SK-N-SH (cell line): ENCODE data around the gene MAMDC4. TPM values are rescaled to one million over a fixed set of nuclear protein-coding genes. Genes with fewer than 3 reads are reported as not detected.

Experiments
- CTCF ChIA-PET: fragments of 300-600, 350-600 bp; formaldehyde crosslinking; extraction: SDS; loops from one replicate; lab custom pipeline; 2021; lab: Yijun Ruan, JAX
- POLR2A ChIA-PET: fragments of 350-600 bp; sonication (Branson Sonifier 250); formaldehyde crosslinking; extraction: SDS; loops from one replicate; lab custom pipeline; 2020; ENCODE audit warnings: antibody characterized with exemption, inconsistent platforms; lab: Yijun Ruan, JAX
- DNase-seq: peaks from one replicate; pipeline ENCODE4 v3.0.0; 2012
- H2AFZ ChIP-seq: fragments of 200-600 bp; sonication (generic); 2 replicates; pipeline ENCODE4 v1.8.1; 2016; ENCODE audit warnings: antibody characterized with exemption, mild to moderate bottlenecking, low read depth
- H3F3A ChIP-seq: fragments of 200-600 bp; sonication (generic); replicated peaks from 2 replicates; pipeline ENCODE3; 2016; ENCODE audit warnings: antibody characterized with exemption, mild to moderate bottlenecking; ENCODE audit not compliant: insufficient read depth
- H3K27ac ChIP-seq, 2 experiments: fragments of 200-500 bp in 1 of 2; fragments of 200-600 bp in 1 of 2; sonication (Bioruptor generic) in 1 of 2; sonication (generic), shearing (Covaris generic) in 1 of 2; 2 replicates each; pipeline versions ENCODE4 v1.5.1 to v1.6.1; 2014 to 2016; ENCODE audit warnings: low read depth in 2 of 2, inconsistent platforms in 1 of 2, low read length in 1 of 2, mild to moderate bottlenecking in 1 of 2, mixed read lengths in 1 of 2
- H3K27me3 ChIP-seq: fragments of 200-600 bp; sonication (generic), shearing (Covaris generic); 2 replicates; pipeline ENCODE4 v1.6.1; 2016; ENCODE audit warnings: mixed run types; ENCODE audit not compliant: insufficient read depth
- H3K36me3 ChIP-seq, 2 experiments: fragments of 200-500 bp in 1 of 2; fragments of 200-600 bp in 1 of 2; sonication (Bioruptor generic) in 1 of 2; sonication (generic) in 1 of 2; replicated peaks in 1 of 2; 2 replicates each; pipeline versions ENCODE3 to v1.5.1; 2014 to 2016; ENCODE audit warnings: low read length in 1 of 2, mild to moderate bottlenecking in 1 of 2; ENCODE audit not compliant: insufficient read depth in 2 of 2, control insufficient read depth in 1 of 2
- H3K4me1 ChIP-seq, 2 experiments: fragments of 200-500 bp in 1 of 2; fragments of 200-600 bp in 1 of 2; sonication (Bioruptor generic) in 1 of 2; sonication (generic), shearing (Covaris generic) in 1 of 2; 2 replicates each; pipeline versions ENCODE4 v1.5.1 to v1.6.1; 2014 to 2016; ENCODE audit warnings: low read depth in 1 of 2, low read length in 1 of 2, mixed run types in 1 of 2; ENCODE audit not compliant: insufficient read depth in 2 of 2, control insufficient read depth in 1 of 2
- H3K4me2 ChIP-seq: fragments of 200-600 bp; sonication (generic), shearing (Covaris generic); 2 replicates; pipeline ENCODE4 v1.6.1; 2017; ENCODE audit warnings: mixed run types
- H3K4me3 ChIP-seq, 2 experiments: fragments of 200-500 bp in 1 of 2; fragments of 200-600 bp in 1 of 2; sonication (Bioruptor generic) in 1 of 2; sonication (generic), shearing (Covaris generic) in 1 of 2; 2 replicates each; pipeline versions ENCODE4 v1.5.1 to v1.8.1; 2014 to 2016; ENCODE audit warnings: low read depth in 2 of 2, inconsistent platforms in 1 of 2, low read length in 1 of 2, mild to moderate bottlenecking in 1 of 2, mixed read lengths in 1 of 2, moderate library complexity in 1 of 2
- H3K79me2 ChIP-seq: fragments of 200-600 bp; sonication (generic); 2 replicates; pipeline ENCODE4 v1.8.1; 2017; ENCODE audit warnings: mild to moderate bottlenecking; ENCODE audit not compliant: insufficient read depth
- H3K9ac ChIP-seq: fragments of 200-600 bp; sonication (generic); 2 replicates; pipeline ENCODE4 v1.6.1; 2017; ENCODE audit warnings: mixed run types
- H3K9me2 ChIP-seq: fragments of 200-600 bp; sonication (generic); 2 replicates; pipeline ENCODE4 v1.6.1; 2017; ENCODE audit warnings: mixed run types
- H3K9me3 ChIP-seq: fragments of 200-600 bp; sonication (generic); 2 replicates; pipeline ENCODE4 v1.6.1; 2017; ENCODE audit warnings: mixed run types, mild to moderate bottlenecking, moderate library complexity
- H4K20me1 ChIP-seq: fragments of 200-600 bp; sonication (generic); 2 replicates; pipeline ENCODE4 v1.6.1; 2017; ENCODE audit warnings: mild to moderate bottlenecking, mixed run types; ENCODE audit not compliant: insufficient read depth
- FOSL2 ChIP-seq: IDR thresholded peaks from 2 replicates; pipeline ENCODE4 v1.4.0; 2012; ENCODE audit warnings: low read depth, mild to moderate bottlenecking, moderate library complexity, borderline replicate concordance
- GATA2 ChIP-seq: sonication (generic); formaldehyde crosslinking; IDR thresholded peaks from 2 replicates; pipeline ENCODE4 v1.5.0; 2020; ENCODE audit warnings: mild to moderate bottlenecking, missing genetic modification reagents
- IRF3 ChIP-seq: fragments of 150-350 bp; IDR thresholded peaks from 2 replicates; pipeline ENCODE4 v1.6.1; 2016; ENCODE audit warnings: mild to moderate bottlenecking, low read depth, low read length
- NFIC ChIP-seq: IDR thresholded peaks from 2 replicates; pipeline ENCODE4 v1.4.0; 2012; ENCODE audit warnings: borderline replicate concordance
- NRF1 ChIP-seq: IDR thresholded peaks from 2 replicates; pipeline ENCODE4 v1.6.1; 2012; ENCODE audit warnings: low read depth, mild to moderate bottlenecking, low read length
- RAD21 ChIP-seq: IDR thresholded peaks from 2 replicates; pipeline ENCODE4 v1.6.1; 2012; ENCODE audit warnings: mild to moderate bottlenecking, low read length
- RFX5 ChIP-seq: IDR thresholded peaks from 2 replicates; pipeline ENCODE4 v1.6.1; 2012; ENCODE audit warnings: mild to moderate bottlenecking, improper control_type of control experiment, low read length
- SMC3 ChIP-seq: IDR thresholded peaks from 2 replicates; pipeline ENCODE4 v1.6.1; 2012; ENCODE audit warnings: low read depth, low read length, improper control_type of control experiment
- TAF1 ChIP-seq: IDR thresholded peaks from 2 replicates; pipeline ENCODE4 v1.6.1; 2012; ENCODE audit warnings: low read depth, mild to moderate bottlenecking, low read length, moderate library complexity, borderline replicate concordance
- USF2 ChIP-seq: fragments of 150-350 bp; IDR thresholded peaks from 2 replicates; pipeline ENCODE4 v1.6.1; 2017; ENCODE audit warnings: antibody characterized with exemption, low read length, low read depth, borderline replicate concordance
- WGBS: methylation state at CpG from one replicate; pipeline ENCODE4 v1.1.6; 2017; ENCODE audit warnings: low lambda C conversion rate; 5-methylcytosine and 5-hydroxymethylcytosine counted together
- polyA plus RNA-seq, 3 experiments: library from polyadenylated mRNA; depleted of rRNA; stranded (reverse); fragments of >200 nt; gene quantifications; 2 replicates each; pipeline ENCODE4 v1.2.3, GENCODE V29; 2012
- TF ChIP-seq, protein P1 (sequence below): IDR thresholded peaks from 2 replicates; pipeline ENCODE4 v1.4.0; 2012; ENCODE audit warnings: low read depth
- TF ChIP-seq, protein P2 (sequence below): IDR thresholded peaks from 2 replicates; pipeline ENCODE4 v1.4.0; 2012; ENCODE audit warnings: low read depth, borderline replicate concordance

Gene MAMDC4
- polyA plus RNA-seq, 1 of the 3 experiments (the other 2 are of a cell fraction) = 4.2 TPM

DNA sequence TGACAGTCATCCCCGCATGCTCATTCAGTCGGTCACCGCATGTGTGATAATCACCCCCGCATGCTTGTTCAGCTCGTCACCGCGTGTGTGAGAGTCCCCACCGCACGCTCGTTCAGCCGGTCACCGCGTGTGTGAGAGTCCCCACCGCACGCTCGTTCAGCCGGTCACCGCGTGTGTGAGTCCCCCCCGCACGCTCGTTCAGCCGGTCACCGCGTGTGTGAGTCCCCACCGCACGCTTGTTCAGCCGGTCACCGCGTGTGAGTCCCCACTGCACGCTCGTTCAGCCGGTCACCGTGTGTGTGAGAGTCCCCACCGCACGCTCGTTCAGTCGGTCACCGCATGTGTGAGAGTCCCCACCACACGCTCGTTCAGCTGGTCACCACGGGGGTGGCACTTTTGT, 37.7 kb downstream of the MAMDC4 start:
- no peak for DNase-seq
- Histone ChIP-seq H3K79me2 (peaks cover 80% of the 10 kb centered on the region), H3K9ac (no peak overlapping the region), H3K9me3 (no peaks in the 10 kb centered on the region), H2AFZ (no peak overlapping the region), H3K4me2 (no peak overlapping the region), H3F3A (no peaks in the 10 kb centered on the region), H3K36me3 (no peaks in the 10 kb centered on the region), H3K27ac (no peak overlapping the region), H3K4me3 (no peak overlapping the region), H3K4me1 (peaks cover 0 to 10% of the 10 kb centered on the region in 2 experiments; a peak in 2 of 4 replicates), H3K9me2 (no peaks in the 10 kb centered on the region), H4K20me1 (peaks cover 13% of the 10 kb centered on the region; the same call in 1 of the 2 replicates), H3K27me3 (no peaks in the 10 kb centered on the region)
- no peak for TF ChIP-seq NFIC
- TF ChIP-seq, protein P1, sequence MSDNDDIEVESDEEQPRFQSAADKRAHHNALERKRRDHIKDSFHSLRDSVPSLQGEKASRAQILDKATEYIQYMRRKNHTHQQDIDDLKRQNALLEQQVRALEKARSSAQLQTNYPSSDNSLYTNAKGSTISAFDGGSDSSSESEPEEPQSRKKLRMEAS = no peak
- TF ChIP-seq RAD21 = no peak
- no peak for TF ChIP-seq RFX5
- TF ChIP-seq SMC3 = no peak
- no peak for TF ChIP-seq IRF3
- TF ChIP-seq GATA2 (CRISPR knock-in tag) = no peak
- no peak for TF ChIP-seq NRF1
- no peak for TF ChIP-seq USF2
- TF ChIP-seq, protein P2, sequence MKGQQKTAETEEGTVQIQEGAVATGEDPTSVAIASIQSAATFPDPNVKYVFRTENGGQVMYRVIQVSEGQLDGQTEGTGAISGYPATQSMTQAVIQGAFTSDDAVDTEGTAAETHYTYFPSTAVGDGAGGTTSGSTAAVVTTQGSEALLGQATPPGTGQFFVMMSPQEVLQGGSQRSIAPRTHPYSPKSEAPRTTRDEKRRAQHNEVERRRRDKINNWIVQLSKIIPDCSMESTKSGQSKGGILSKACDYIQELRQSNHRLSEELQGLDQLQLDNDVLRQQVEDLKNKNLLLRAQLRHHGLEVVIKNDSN = no peak
- ChIA-PET POLR2A (no interaction called here), CTCF (interaction anchor here (1.0 to 1.3 kb wide), 2 partner anchors 54 to 123 kb away, joined by 3 read pairs; partner anchors contain the start of gene FBXW5)
- WGBS = 95% methylated on average over 42 of the region's 42 CpGs

DNA sequence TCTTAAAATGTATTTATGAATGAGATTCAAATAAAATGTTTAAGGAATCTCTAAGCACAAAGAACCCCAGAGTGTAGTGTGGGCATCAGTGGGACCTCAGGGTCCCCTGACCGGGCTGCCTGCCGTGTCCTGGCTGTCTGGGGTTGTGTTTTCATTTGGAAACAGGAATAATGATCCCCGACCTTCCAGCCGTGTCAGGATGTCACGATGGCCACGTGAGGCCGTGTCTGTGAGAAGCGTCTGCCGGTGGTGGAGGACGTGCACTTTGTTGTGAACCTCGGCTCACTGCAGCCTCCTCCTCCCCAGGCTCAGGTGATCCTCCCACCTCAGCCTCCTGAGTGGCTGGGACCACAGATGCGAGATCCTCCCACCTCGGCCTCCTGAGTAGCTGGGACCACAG, 38.5 kb downstream of the MAMDC4 start:
- H3K27ac ChIP-seq = no peak overlapping the region
- TF ChIP-seq FOSL2 (no peak), TAF1 (no peak), NFIC (no peak), RFX5 (no peak)
- TF ChIP-seq, all 33 proteins: peak for 0
- no peaks in the 10 kb centered on the region for H3K9me2 ChIP-seq
- H3K9me3 ChIP-seq = no peaks in the 10 kb centered on the region
- DNase-seq = no peak
- 93% methylated on average over 13 of the region's 13 CpGs for WGBS
- H3K27me3 ChIP-seq = no peaks in the 10 kb centered on the region
- POLR2A ChIA-PET = no interaction called here
- no peaks in the 10 kb centered on the region for H3F3A ChIP-seq
- no peak overlapping the region for H3K9ac ChIP-seq
- H2AFZ ChIP-seq = no peak overlapping the region
- H3K36me3 ChIP-seq = no peaks in the 10 kb centered on the region
- H3K4me1 ChIP-seq = peaks cover 0 to 4% of the 10 kb centered on the region in 2 experiments; a peak in 1 of 4 replicates
- no peak overlapping the region for H3K4me2 ChIP-seq
- H3K4me3 ChIP-seq = no peak overlapping the region
- peaks cover 88% of the 10 kb centered on the region for H3K79me2 ChIP-seq
- CTCF ChIA-PET = interaction anchor here (0.7 to 1.3 kb wide), 3 partner anchors 54 to 180 kb away, joined by 3 read pairs; partner anchors contain the start of genes FBXW5 and SAPCD2
- peaks cover 13% of the 10 kb centered on the region; the same call in 1 of the 2 replicates for H4K20me1 ChIP-seq
